ENCODE measurements around the gene DIRAS1.

DIRAS1 gene

GRCh38 chr19:2762783-2763496 is 41.8 kb upstream of the DIRAS1 start:
- no peaks in the 10 kb centered on the region for H3K9me3 ChIP-seq (ENCODE audit: control insufficient read depth in 1 of 2, low read length in 2 of 2)
- no peaks in the 10 kb centered on the region for H3K27me3 ChIP-seq (ENCODE audit: control insufficient read depth in 1 of 2, insufficient read depth in 2 of 2, low read length in 2 of 2)
- no peak overlapping the region for H3K9ac ChIP-seq (ENCODE audit: low read depth in 1 of 2, low read length in 2 of 2)
- H3K36me3 ChIP-seq (ENCODE audit: control insufficient read depth in 1 of 2, insufficient read depth in 2 of 2, low read length in 2 of 2): peaks cover 16 to 80% of the 10 kb centered on the region in 2 donors
- no peak overlapping the region for H3K4me3 ChIP-seq (ENCODE audit: low read depth in 1 of 2, low read length in 2 of 2)
- H3K4me1 ChIP-seq (ENCODE audit: control insufficient read depth in 1 of 2, insufficient read depth in 2 of 2, low read length in 2 of 2): no peaks in the 10 kb centered on the region
- no peak overlapping the region for H3K27ac ChIP-seq (ENCODE audit: low read depth, low read length)

- Histone ChIP-seq H3K9me3 (ENCODE audit: control insufficient read depth in 1 of 2, low read length in 2 of 2) (no peaks in the 10 kb centered on the region), H3K4me3 (ENCODE audit: low read depth in 1 of 2, low read length in 2 of 2) (no peak overlapping the region), H3K9ac (ENCODE audit: low read depth in 1 of 2, low read length in 2 of 2) (no peak overlapping the region), H3K36me3 (ENCODE audit: control insufficient read depth in 1 of 2, insufficient read depth in 2 of 2, low read length in 2 of 2) (peaks cover 19 to 80% of the 10 kb centered on the region in 2 donors), H3K4me1 (ENCODE audit: control insufficient read depth in 1 of 2, insufficient read depth in 2 of 2, low read length in 2 of 2) (no peaks in the 10 kb centered on the region), H3K27ac (ENCODE audit: low read depth, low read length) (no peak overlapping the region), H3K27me3 (ENCODE audit: control insufficient read depth in 1 of 2, insufficient read depth in 2 of 2, low read length in 2 of 2) (no peaks in the 10 kb centered on the region)
These were observed 41.0 kb upstream of the DIRAS1 start for GRCh38 chr19:2761876-2762782.

GRCh38 chr19:2761309-2761677 is 40.1 kb upstream of the DIRAS1 start:
- H3K36me3 ChIP-seq (ENCODE audit: control insufficient read depth in 1 of 2, insufficient read depth in 2 of 2, low read length in 2 of 2): peaks cover 17 to 78% of the 10 kb centered on the region in 2 donors
- no peak overlapping the region for H3K27ac ChIP-seq (ENCODE audit: low read depth, low read length)
- no peaks in the 10 kb centered on the region for H3K4me1 ChIP-seq (ENCODE audit: control insufficient read depth in 1 of 2, insufficient read depth in 2 of 2, low read length in 2 of 2)

DNA sequence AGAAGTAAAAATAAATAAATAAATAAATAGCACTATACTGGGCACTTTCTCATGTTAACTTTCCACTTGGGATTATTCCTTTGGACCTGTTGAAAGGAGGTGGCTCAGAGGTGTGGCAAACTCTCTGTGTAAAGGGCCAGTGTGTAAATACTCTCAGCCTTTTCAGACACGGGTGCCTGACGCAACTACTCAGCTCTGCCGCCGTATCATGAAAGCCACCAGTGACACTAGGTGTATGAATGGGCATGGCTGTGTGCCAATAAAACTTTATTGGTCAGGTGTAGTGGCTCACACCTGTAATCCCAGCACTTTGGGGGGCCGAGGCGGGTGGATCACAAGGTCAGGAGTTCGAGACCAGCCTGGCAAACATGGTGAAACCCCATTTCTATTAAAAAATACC is 38.8 kb upstream of the DIRAS1 start:
- Histone ChIP-seq H3K36me3 (ENCODE audit: control insufficient read depth in 1 of 2, insufficient read depth in 2 of 2, low read length in 2 of 2) (peaks cover 17 to 79% of the 10 kb centered on the region in 2 donors), H3K9ac (ENCODE audit: low read depth in 1 of 2, low read length in 2 of 2) (no peak overlapping the region), H3K27ac (ENCODE audit: low read depth, low read length) (no peak overlapping the region)

More at GRCh38 chr19:2761309-2761677, 40.1 kb upstream of the DIRAS1 start:
- Histone ChIP-seq H3K9ac (ENCODE audit: low read depth in 1 of 2, low read length in 2 of 2) (no peak overlapping the region), H3K9me3 (ENCODE audit: control insufficient read depth in 1 of 2, low read length in 2 of 2) (no peaks in the 10 kb centered on the region), H3K4me3 (ENCODE audit: low read depth in 1 of 2, low read length in 2 of 2) (no peak overlapping the region), H3K27me3 (ENCODE audit: control insufficient read depth in 1 of 2, insufficient read depth in 2 of 2, low read length in 2 of 2) (no peaks in the 10 kb centered on the region)

DNA sequence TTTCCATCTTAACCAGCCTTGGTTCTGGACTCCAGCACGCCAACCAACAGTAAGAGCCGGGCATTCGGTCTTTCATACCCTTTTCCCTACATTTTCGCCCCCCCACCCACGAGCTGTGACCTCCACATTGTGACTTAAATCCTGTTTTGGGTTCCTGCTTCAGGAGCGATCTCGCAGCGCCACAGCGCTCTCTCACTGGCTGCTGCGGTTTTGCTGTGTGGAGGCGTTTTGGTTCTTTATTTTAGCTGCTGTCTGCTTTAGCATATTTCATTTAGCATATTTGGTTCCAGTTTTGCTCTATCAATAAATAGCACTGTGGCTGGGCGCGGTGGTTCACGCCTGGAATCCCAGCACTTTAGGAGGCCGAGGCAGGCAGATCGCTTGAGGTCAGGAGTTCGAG is 38.2 kb upstream of the DIRAS1 start:
- Histone ChIP-seq H3K9me3 (ENCODE audit: control insufficient read depth in 1 of 2, low read length in 2 of 2) (no peaks in the 10 kb centered on the region), H3K27ac (ENCODE audit: low read depth, low read length) (no peak overlapping the region), H3K9ac (ENCODE audit: low read depth in 1 of 2, low read length in 2 of 2) (no peak overlapping the region), H3K27me3 (ENCODE audit: control insufficient read depth in 1 of 2, insufficient read depth in 2 of 2, low read length in 2 of 2) (no peaks in the 10 kb centered on the region), H3K36me3 (ENCODE audit: control insufficient read depth in 1 of 2, insufficient read depth in 2 of 2, low read length in 2 of 2) (peaks cover 17 to 81% of the 10 kb centered on the region in 2 donors), H3K4me1 (ENCODE audit: control insufficient read depth in 1 of 2, insufficient read depth in 2 of 2, low read length in 2 of 2) (no peaks in the 10 kb centered on the region), H3K4me3 (ENCODE audit: low read depth in 1 of 2, low read length in 2 of 2) (no peak overlapping the region)

More for the DNA sequence above, 38.8 kb upstream of the DIRAS1 start:
- Histone ChIP-seq H3K9me3 (ENCODE audit: control insufficient read depth in 1 of 2, low read length in 2 of 2) (no peaks in the 10 kb centered on the region), H3K27me3 (ENCODE audit: control insufficient read depth in 1 of 2, insufficient read depth in 2 of 2, low read length in 2 of 2) (no peaks in the 10 kb centered on the region), H3K4me3 (ENCODE audit: low read depth in 1 of 2, low read length in 2 of 2) (no peak overlapping the region), H3K4me1 (ENCODE audit: control insufficient read depth in 1 of 2, insufficient read depth in 2 of 2, low read length in 2 of 2) (no peaks in the 10 kb centered on the region)

- H3K36me3 ChIP-seq (ENCODE audit: control insufficient read depth in 1 of 2, insufficient read depth in 2 of 2, low read length in 2 of 2): peaks cover 14 to 81% of the 10 kb centered on the region in 2 donors
- H3K9ac ChIP-seq (ENCODE audit: low read depth in 1 of 2, low read length in 2 of 2): no peak overlapping the region
- no peaks in the 10 kb centered on the region for H3K4me1 ChIP-seq (ENCODE audit: control insufficient read depth in 1 of 2, insufficient read depth in 2 of 2, low read length in 2 of 2)
- no peak overlapping the region for H3K4me3 ChIP-seq (ENCODE audit: low read depth in 1 of 2, low read length in 2 of 2)
- no peaks in the 10 kb centered on the region for H3K9me3 ChIP-seq (ENCODE audit: control insufficient read depth in 1 of 2, low read length in 2 of 2)
- no peak overlapping the region for H3K27ac ChIP-seq (ENCODE audit: low read depth, low read length)
- no peaks in the 10 kb centered on the region for H3K27me3 ChIP-seq (ENCODE audit: control insufficient read depth in 1 of 2, insufficient read depth in 2 of 2, low read length in 2 of 2)
These were observed 37.6 kb upstream of the DIRAS1 start for GRCh38 chr19:2758601-2759313.

GRCh38 chr19:2756921-2757881 is 36.0 kb upstream of the DIRAS1 start:
- Histone ChIP-seq H3K4me1 (ENCODE audit: control insufficient read depth in 1 of 2, insufficient read depth in 2 of 2, low read length in 2 of 2) (no peaks in the 10 kb centered on the region), H3K4me3 (ENCODE audit: low read depth in 1 of 2, low read length in 2 of 2) (no peak overlapping the region), H3K9me3 (ENCODE audit: control insufficient read depth in 1 of 2, low read length in 2 of 2) (no peaks in the 10 kb centered on the region), H3K9ac (ENCODE audit: low read depth in 1 of 2, low read length in 2 of 2) (no peak overlapping the region), H3K27ac (ENCODE audit: low read depth, low read length) (no peak overlapping the region), H3K27me3 (ENCODE audit: control insufficient read depth in 1 of 2, insufficient read depth in 2 of 2, low read length in 2 of 2) (no peaks in the 10 kb centered on the region), H3K36me3 (ENCODE audit: control insufficient read depth in 1 of 2, insufficient read depth in 2 of 2, low read length in 2 of 2) (peaks cover 11 to 71% of the 10 kb centered on the region in 2 donors)

DNA sequence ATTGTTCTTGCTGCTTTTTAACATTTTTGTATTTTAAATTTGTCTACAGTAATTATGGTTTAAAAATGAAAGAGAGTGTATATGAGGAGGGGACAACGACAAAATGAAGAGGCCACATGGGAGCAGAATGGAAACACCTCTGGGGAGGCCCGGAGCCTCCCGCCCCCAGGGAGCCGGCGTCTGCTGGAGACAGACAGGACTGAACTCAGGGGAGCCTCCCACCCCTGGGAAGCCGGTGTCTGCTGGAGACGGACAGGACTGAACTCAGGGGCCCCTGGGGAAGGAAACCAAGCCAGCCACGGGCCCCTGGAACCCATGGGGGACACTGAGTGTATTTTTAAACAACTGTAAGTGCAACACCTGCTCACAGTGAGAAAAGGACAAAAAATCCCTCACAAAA is 35.3 kb upstream of the DIRAS1 start:
- Histone ChIP-seq H3K27me3 (ENCODE audit: control insufficient read depth in 1 of 2, insufficient read depth in 2 of 2, low read length in 2 of 2) (no peaks in the 10 kb centered on the region), H3K4me1 (ENCODE audit: control insufficient read depth in 1 of 2, insufficient read depth in 2 of 2, low read length in 2 of 2) (no peaks in the 10 kb centered on the region), H3K9ac (ENCODE audit: low read depth in 1 of 2, low read length in 2 of 2) (no peak overlapping the region), H3K4me3 (ENCODE audit: low read depth in 1 of 2, low read length in 2 of 2) (no peak overlapping the region), H3K27ac (ENCODE audit: low read depth, low read length) (no peak overlapping the region), H3K36me3 (ENCODE audit: control insufficient read depth in 1 of 2, insufficient read depth in 2 of 2, low read length in 2 of 2) (peaks cover 11 to 65% of the 10 kb centered on the region in 2 donors), H3K9me3 (ENCODE audit: control insufficient read depth in 1 of 2, low read length in 2 of 2) (no peaks in the 10 kb centered on the region)

- no peaks in the 10 kb centered on the region for H3K27me3 ChIP-seq (ENCODE audit: control insufficient read depth in 1 of 2, insufficient read depth in 2 of 2, low read length in 2 of 2)
- H3K4me3 ChIP-seq (ENCODE audit: low read depth in 1 of 2, low read length in 2 of 2): no peak overlapping the region
- no peaks in the 10 kb centered on the region for H3K9me3 ChIP-seq (ENCODE audit: control insufficient read depth in 1 of 2, low read length in 2 of 2)
- H3K9ac ChIP-seq (ENCODE audit: low read depth in 1 of 2, low read length in 2 of 2): no peak overlapping the region
- H3K27ac ChIP-seq (ENCODE audit: low read depth, low read length): no peak overlapping the region
- peaks cover 11 to 58% of the 10 kb centered on the region in 2 donors for H3K36me3 ChIP-seq (ENCODE audit: control insufficient read depth in 1 of 2, insufficient read depth in 2 of 2, low read length in 2 of 2)
- H3K4me1 ChIP-seq (ENCODE audit: control insufficient read depth in 1 of 2, insufficient read depth in 2 of 2, low read length in 2 of 2): no peaks in the 10 kb centered on the region
These were observed 34.6 kb upstream of the DIRAS1 start for GRCh38 chr19:2755811-2756210.
